Measurements from ENCODE around the gene GAS7. TPM values are rescaled to one million over a fixed set of nuclear protein-coding genes. Genes with fewer than 3 reads are reported as not detected.

Gene GAS7
- total RNA-seq, 1 experiment from 2014 or later, result 6.0 TPM

GRCh38 chr17:10243883-10244844, 45.8 kb upstream of the GAS7 start:
- Histone ChIP-seq H2BK12ac (ENCODE audit: insufficient read length, low read depth, low read length) (no peak overlapping the region), H3K23ac (ENCODE audit: insufficient read length, low read depth, low read length) (no peak overlapping the region), H3K18ac (ENCODE audit: insufficient read length, low read depth, low read length) (no peak overlapping the region), H3K4me1 (ENCODE audit: insufficient read depth, low read length) (no peaks in the 10 kb centered on the region), H4K8ac (replicated peaks; ENCODE audit: insufficient read length, low read depth, low read length) (no peak overlapping the region), H3K79me1 (ENCODE audit: insufficient read depth, low read depth, low read length, poor library complexity, severe bottlenecking) (no peaks in the 10 kb centered on the region), H3K27ac (ENCODE audit: insufficient read length, low read depth, low read length) (no peak overlapping the region), H2BK120ac (ENCODE audit: low read depth, low read length, poor library complexity, severe bottlenecking) (no peak overlapping the region), H3K23me2 (ENCODE audit: insufficient read length, low read depth, low read length, poor library complexity, severe bottlenecking) (no peaks in the 10 kb centered on the region), H3T11ph (ENCODE audit: low read length) (no peak overlapping the region), H2BK5ac (ENCODE audit: insufficient read length, low read length) (no peak overlapping the region), H2BK15ac (ENCODE audit: low read depth, low read length) (no peak overlapping the region), H3K14ac (ENCODE audit: insufficient read depth, low read length) (no peak overlapping the region), H3K4me2 (ENCODE audit: insufficient read depth, insufficient read length, low read length) (no peak overlapping the region), H3K27me3 (ENCODE audit: insufficient read depth, low read length) (no peaks in the 10 kb centered on the region), H3K56ac (ENCODE audit: insufficient read length, low read depth, low read length) (no peak overlapping the region), H4K91ac (ENCODE audit: insufficient read length, low read depth, low read length) (no peak overlapping the region), H2BK20ac (ENCODE audit: low read depth, low read length, poor library complexity, severe bottlenecking) (no peak overlapping the region), H2AFZ (ENCODE audit: low read length) (no peak overlapping the region), H3K79me2 (ENCODE audit: insufficient read depth, low read length) (no peaks in the 10 kb centered on the region), H2AK5ac (ENCODE audit: insufficient read length, low read length) (no peak overlapping the region), H4K20me1 (ENCODE audit: control insufficient read depth, insufficient read depth, insufficient read length) (no peaks in the 10 kb centered on the region), H3K9me3 (ENCODE audit: control insufficient read depth, low read depth, low read length) (no peaks in the 10 kb centered on the region), H3K9ac (ENCODE audit: extremely low read depth, insufficient read length, low read length) (no peak overlapping the region), H3K4ac (ENCODE audit: low read depth, low read length) (no peak overlapping the region), H4K5ac (ENCODE audit: insufficient read length, low read depth, low read length) (no peak overlapping the region)
- Mint-ChIP-seq H3K27me3 (ENCODE audit: low read depth) (no peaks in the 10 kb centered on the region; the same call in 1 of the 2 replicates), H3K4me3 (no peak overlapping the region), H3K36me3 (ENCODE audit: insufficient read depth in 1 of 3, low read depth in 3 of 3) (no peaks in the 10 kb centered on the region), H3K4me1 (no peaks in the 10 kb centered on the region), H3K27ac (peak overlapping the region in 1 of 3 experiments; percentile 7; a peak in 2 of 7 replicates), H3K9me3 (peaks cover 0 to 3% of the 10 kb centered on the region in 2 experiments; a peak in 1 of 5 replicates)
- no peak for DNase-seq
- WGBS (ENCODE audit: extremely low coverage, insufficient read length, low lambda C conversion rate), result no CpG with 5 or more reads among the region's 12 CpGs
- no peak for TF ChIP-seq CTCF (conservative IDR thresholded peaks at IDR 0.05)
